Activated CD4-positive, alpha-beta T cell treated with anti-CD3 and anti-CD28 coated beads for 1 hour (primary cell): ENCODE data around the gene TBCB.
"Not testable (repeated sequence)": the region's sequence is repeated elsewhere in the genome, so short reads cannot be mapped to it uniquely, and the experiment has no call there.

Experiments used
- DNase-seq: peaks from one replicate; pipeline ENCODE4 v3.0.0-alpha.2; 2020

TBCB gene

DNA sequence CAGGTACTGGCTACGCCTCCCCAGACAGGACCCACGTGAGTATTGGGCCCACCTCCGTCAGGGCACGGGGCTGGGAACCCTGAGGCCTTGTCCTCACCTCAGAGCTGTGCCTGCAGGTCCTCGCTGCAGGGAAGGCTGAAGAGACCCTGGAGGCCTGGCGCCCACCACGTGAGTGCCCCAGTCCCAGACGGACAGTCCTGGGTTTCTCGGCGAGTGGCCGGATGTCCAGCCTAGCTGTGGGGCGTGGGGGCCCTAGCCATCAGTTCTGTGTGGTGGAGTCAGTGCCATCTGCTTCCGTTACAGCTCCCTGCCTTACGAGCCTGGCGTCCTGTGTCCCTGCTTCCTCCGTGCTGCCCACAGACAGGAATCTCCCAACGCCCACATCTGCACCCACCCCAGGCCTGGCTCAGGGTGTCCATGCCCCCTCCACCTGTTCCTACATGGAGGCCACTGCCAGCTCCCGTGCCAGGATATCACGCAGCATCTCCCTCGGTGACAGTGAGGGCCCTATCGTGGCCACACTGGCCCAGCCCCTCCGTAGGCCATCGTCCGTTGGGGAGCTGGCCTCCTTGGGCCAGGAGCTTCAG, 12.1 kb upstream of the TBCB start:
- DNase-seq, result no peak

GRCh38 chr19:36103842-36104552, 11.3 kb upstream of the TBCB start:
- no peak for DNase-seq

DNA sequence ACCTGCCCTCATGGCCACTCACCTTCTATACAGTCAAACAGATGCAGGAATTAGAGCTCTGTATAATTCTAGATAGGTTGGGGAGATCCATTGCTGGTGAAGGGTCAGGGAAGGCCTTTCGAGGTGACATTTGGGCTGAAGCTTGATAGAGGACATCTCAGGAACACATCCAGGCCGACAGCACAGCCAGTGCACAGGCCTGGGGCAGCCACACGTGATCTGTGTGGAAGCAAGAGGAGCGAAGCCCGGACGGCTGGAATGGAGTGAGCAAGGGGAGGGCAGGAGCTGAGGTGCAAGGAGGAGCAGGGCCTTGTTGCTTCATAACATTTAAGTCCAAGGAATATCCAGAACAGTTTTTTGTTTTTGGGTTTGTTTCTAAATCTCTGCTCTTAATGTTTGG, 8.8 kb upstream of the TBCB start:
- DNase-seq, result no peak

DNA sequence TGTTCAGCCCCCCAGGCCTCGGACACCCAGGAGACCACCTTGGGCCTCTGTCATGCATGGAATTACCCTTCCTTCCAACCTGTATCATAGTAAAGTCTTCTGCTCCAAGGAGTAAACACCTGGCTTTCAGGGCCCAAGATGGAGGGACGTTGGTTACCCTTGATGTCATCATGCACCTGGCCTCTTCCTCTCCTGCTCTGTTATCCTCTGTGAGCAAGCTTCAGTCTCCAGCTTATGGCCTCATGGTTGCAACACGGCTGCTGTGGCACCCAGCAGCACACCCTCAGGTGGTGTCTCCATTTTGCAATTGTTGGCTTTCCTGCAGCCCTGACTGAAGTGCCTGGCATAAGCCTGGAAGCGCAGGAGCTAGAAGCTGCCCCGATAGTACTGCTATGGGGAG, 8.3 kb upstream of the TBCB start:
- DNase-seq, result no peak

- DNase-seq, result no peak
These were observed 6.6 kb upstream of the TBCB start for GRCh38 chr19:36108684-36109083.

DNA sequence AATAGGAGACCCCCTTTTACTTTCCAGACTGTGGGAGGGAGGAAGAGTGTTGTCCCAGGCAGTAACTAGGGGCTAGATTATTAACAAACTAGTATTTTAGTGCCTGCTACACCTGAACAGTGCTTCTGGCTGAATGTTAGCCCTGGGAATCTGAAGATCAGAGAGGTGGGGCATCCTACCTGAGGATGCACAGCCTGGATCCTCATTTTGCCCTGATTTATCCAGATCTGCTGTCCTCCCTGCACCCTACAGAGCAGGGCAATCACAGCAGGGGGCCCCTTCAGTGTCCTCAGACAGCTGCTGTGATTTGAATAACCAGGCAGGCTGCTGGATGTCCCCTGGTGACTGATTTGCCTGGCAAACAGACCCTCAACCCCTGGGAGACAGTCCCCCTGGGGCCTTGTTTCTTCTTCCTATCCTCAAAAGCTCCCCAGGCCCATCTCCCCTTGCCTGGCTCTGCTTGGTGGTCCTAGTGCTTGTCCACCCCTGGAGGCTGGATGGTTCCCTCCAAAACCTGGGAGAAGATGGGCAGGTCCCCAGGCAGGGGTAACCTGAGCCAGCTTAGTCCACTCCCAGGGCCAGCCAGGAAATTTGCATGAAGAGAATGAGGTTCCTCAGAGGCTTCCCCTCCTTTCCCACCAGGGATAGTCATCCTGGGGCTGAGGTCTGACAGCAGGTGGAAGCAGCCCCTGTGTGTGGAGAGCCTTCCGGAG, 4.6 kb upstream of the TBCB start, which contains the start of gene OVOL3:
OVOL3 (plus strand) TSS at position 657 of the 713 bp plus-strand sequence. CDS start 60 bp downstream, outside the sequence.
- no peak for DNase-seq

DNA sequence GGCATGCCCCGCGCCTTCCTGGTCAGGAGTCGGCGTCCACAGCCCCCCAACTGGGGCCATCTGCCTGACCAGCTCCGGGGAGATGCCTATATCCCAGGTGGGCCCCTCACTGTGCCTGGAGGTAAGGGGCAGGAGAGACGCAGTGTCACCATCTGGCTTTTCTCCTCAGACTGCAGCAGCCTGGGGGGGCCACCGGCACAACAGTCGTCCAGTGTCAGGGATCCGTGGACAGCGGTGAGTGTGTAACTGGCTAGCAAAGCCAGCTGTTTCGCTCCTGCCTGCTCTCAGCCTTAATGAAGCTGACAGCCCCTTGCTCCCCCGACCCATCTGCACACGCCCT, 4.1 kb upstream of the TBCB start:
- DNase-seq, result no peak

DNA sequence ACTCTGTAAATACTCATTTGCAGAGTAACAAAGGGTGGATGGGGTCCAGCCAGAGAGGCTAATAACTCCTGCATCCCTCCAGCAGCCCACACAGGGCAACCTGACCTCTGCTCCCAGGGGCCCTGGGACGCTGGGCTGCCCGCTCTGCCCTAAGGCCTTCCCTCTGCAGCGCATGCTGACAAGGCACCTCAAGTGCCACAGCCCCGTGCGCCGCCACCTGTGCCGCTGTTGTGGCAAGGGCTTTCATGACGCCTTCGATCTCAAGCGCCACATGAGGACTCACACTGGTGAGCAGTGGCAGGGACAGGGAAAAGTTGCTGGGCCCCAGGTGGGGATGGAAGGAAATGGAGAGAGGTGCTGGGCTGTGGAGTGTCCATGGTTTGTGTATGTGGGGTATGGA, 2.6 kb upstream of the TBCB start:
- DNase-seq, result no peak

GRCh38 chr19:36113425-36113824, 1.8 kb upstream of the TBCB start:
- no peak for DNase-seq

DNA sequence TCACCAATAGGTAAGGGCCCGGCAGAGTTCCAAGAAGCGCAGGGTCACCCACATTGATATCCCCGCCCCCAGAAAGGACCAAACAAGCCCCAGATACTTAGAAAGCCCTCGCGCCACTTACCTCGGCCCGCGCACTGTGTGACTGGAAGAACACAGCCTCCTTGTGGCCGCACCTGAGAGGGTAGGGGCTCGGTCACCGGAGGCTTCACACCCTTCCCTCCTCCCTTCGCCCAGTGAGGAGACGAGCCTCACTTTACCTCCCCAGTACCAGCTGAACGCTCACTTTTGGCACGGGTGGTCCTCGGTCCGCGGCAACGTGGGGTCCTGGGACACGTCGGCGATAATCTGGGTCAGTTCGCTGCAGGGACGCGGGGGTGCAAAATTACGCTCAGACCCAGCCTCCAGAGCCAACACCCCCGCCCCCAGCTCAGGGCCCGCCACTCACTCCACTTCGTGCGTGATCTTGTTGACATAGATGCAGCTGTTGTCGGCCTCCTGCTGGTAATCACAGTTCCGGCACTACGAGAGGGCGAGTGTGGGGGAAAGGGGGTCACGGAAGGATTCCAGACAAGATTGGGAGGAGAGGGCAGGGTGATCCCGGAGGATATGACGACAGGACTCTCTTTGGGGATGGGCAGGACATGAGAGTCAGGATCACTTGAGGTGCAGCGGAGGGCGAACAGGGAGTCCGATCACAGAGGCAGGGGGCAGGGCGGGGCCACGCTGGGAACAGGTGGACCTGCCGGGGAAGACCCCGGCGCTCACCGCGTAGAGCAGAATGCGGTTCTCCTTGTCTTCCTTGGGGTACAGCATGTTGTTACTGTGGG, 1.2 kb upstream of the TBCB start:
- no peak for DNase-seq

DNA sequence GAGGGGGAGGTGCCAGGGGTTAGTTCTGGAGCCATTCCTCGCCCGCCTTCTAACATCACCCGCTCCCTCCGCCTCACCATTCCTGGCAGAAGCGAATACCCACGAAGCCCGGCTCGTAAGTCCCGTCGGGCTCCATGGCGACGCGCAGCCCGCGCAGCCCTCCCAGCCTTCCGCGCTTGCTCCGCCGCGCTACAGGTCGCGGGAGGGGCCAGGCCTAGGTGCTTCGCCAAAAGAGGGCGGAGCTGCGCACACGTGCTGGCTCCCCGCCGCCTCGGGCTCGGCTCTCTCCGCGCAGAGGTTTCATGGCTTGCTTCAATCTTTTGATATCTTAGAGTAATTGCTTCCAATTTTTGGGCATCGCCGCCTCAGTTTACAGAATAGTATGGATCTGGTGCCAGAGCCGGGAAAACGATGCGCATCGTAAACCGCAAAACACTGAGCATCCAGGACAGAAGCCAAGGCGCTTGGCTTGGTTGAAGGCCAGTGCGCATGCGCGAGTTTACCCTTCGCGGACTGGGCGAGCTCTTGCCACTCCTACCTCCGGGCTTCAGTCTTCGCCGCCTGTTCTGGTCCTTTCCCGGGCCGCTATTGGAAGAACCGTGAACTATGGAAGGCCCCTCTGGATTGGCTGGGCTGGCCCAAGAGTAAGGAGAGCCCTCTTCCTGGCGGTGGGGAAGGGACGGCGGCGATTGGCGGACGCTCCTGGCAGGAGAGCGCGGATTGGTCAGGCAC, 381 bp upstream of the TBCB start, which contains the start of gene POLR2I:
POLR2I (minus strand) TSS at position 155 of the 732 bp plus-strand sequence; CDS start at position 136, 19 bp downstream.
- DNase-seq, result peak; percentile 98

GRCh38 chr19:36116344-36116637, 1.0 kb downstream of the TBCB start:
- DNase-seq, result no peak

DNA sequence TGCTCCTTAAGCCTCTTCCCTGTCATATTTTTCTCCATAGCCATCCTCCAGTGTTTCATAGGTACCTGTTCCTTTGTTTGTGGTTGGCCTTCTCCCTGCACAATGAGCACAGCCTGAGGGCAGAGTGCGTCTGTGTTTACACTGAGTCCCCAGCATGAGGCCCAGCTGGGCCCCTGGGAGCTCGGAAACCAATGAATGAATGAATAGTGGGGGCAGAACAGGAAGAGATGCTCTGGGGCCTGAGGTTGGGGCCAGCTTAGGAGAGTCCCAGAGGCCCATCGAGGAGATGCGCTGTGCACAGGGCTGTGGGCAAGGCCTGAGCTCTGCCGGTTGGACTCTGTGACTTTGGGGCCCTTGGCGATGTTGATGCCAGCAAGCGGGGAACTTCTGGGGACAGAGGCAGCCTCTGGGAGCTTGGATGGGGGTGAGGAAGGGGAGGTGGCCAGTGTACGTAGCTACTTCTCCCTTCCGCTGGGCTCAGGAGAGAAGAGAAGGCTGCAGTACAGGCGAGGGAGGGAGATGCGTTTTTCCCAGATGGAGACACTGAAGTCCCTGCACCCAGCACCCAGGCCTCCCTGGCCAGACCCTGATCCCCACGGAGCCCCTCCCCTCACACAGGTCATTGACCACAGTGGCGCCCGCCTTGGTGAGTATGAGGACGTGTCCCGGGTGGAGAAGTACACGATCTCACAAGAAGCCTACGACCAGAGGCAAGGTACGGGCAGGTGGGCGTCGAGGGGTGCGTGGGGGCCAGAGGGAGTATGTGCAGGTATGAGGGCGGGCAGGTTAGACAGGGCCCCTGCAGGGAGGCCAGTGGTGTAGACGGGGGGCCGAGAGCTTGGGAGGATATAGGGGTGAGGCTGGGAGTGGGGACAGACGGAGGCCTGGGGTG, 5.1 kb downstream of the TBCB start:
- no peak for DNase-seq

- no peak for DNase-seq
These were observed 5.7 kb downstream of the TBCB start for GRCh38 chr19:36120984-36121358.

- DNase-seq, result no peak
These were observed 6.3 kb downstream of the TBCB start for GRCh38 chr19:36121486-36122124.

GRCh38 chr19:36125557-36125956, 10.3 kb downstream of the TBCB start:
- DNase-seq, result no peak

DNA sequence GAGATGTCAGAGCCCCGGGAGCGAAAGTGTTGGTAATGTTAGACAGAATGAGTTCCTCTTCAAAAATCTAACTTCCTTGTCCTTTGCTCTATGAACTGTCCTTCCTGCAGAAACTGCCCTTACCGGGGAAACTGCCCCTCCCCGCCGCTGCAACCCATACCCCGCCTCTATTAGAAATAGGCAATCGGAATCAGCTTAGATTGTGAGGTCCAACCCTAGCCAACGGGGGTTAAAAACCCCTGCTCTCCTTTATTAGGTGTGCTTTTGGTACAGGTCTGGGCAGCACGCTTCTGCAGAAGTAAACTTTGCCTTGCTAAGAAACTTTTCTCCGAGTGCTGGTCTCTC, 13.1 kb downstream of the TBCB start:
- DNase-seq, result no peak

DNA sequence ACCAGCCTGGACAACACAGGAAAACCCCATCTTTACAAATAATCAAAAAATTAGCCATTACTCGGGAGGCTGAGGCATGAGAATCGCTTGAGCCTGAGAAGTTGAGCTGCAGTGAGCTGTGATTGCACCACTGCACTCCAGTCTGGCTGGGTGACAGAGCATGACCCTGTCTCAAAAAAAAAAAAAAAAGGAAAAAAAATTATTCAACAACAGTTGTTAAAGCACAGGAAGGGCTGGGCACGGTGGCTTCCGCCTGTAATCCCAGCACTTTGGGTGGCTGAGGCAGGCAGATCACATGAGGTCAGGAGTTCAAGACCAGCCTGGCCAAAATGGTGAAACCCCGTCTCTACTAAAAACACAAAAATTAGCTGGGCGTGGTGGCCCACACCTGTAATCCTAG, 16.0 kb downstream of the TBCB start:
- DNase-seq, result not testable (repeated sequence)

GRCh38 chr19:36134867-36135266, 19.6 kb downstream of the TBCB start:
- not testable (repeated sequence) for DNase-seq

DNA sequence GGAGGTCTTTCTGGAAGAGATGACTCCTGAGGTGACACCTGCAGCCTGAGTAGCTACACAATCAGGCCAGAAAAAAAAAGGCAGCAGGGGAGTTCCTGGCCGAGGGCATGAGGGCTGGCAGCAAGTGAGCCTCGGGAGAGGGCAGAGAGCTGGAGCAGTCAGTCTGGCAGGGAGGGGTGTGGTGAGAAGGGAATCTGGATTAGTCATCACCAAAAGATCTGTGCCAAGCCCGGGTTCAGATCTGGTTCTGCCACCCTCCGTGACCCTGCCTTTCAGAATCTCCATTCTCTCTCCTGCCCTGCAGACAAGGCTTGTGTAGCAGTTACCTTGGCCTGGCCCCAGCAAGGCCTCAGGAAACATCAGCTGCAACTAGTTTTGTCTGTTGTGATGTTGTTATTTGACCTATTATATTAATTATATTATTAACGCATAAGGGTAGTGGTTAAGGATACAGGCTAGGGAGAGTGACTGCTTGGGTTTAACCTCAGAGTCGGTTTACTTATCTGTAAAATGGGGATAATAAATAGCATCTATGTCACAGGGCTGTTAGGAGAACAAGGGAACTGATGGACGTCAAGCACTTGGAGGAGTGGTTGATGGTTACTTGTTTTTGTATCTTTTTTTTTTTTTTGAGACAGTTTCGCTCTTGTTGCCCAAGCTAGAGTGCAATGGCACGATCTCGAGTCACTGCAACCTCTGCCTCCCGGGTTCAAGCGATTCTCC, 21.9 kb downstream of the TBCB start:
- no peak for DNase-seq

GRCh38 chr19:36139120-36139472, 23.8 kb downstream of the TBCB start:
- no peak for DNase-seq
